Measurements from ENCODE around the gene IL1RAPL2. TPM values are rescaled to one million over a fixed set of nuclear protein-coding genes. Genes with fewer than 3 reads are reported as not detected.

Gene IL1RAPL2
- total RNA-seq, 1 donor from 2014 or later, result not detected

- no peaks in the 10 kb centered on the region for H3K27me3 ChIP-seq
- no peaks in the 10 kb centered on the region for H4K20me1 ChIP-seq (ENCODE audit: low read depth)
- no peaks in the 10 kb centered on the region for H3K79me2 ChIP-seq (ENCODE audit: low read depth)
- no peaks in the 10 kb centered on the region for H3F3A ChIP-seq (ENCODE audit: low read depth)
- no peak overlapping the region for H2AFZ ChIP-seq (replicated peaks)
- Mint-ChIP-seq H3K27ac (no peak overlapping the region), H3K9me3 (peaks cover 2% of the 10 kb centered on the region), H3K27me3 (ENCODE audit: insufficient read depth, low read depth) (peaks cover 5% of the 10 kb centered on the region), H3K4me3 (no peak overlapping the region), H3K36me3 (no peaks in the 10 kb centered on the region), H3K4me1 (peaks cover 23% of the 10 kb centered on the region)
- no peaks in the 10 kb centered on the region for H3K9me3 ChIP-seq (ENCODE audit: low read depth)
- TF ChIP-seq, protein P1, sequence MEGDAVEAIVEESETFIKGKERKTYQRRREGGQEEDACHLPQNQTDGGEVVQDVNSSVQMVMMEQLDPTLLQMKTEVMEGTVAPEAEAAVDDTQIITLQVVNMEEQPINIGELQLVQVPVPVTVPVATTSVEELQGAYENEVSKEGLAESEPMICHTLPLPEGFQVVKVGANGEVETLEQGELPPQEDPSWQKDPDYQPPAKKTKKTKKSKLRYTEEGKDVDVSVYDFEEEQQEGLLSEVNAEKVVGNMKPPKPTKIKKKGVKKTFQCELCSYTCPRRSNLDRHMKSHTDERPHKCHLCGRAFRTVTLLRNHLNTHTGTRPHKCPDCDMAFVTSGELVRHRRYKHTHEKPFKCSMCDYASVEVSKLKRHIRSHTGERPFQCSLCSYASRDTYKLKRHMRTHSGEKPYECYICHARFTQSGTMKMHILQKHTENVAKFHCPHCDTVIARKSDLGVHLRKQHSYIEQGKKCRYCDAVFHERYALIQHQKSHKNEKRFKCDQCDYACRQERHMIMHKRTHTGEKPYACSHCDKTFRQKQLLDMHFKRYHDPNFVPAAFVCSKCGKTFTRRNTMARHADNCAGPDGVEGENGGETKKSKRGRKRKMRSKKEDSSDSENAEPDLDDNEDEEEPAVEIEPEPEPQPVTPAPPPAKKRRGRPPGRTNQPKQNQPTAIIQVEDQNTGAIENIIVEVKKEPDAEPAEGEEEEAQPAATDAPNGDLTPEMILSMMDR (IDR thresholded peaks at IDR 0.05), result no peak
- TF ChIP-seq EZH2phosphoT487 (IDR thresholded peaks at IDR 0.05) (no peak), EZH2 (IDR thresholded peaks at IDR 0.05) (no peak)
- H3K4me3 ChIP-seq, result no peak overlapping the region
- H3K4me2 ChIP-seq, result no peak overlapping the region
- no peaks in the 10 kb centered on the region for H3K4me1 ChIP-seq
- no peak for DNase-seq (ENCODE audit: low spot score)
- no peaks in the 10 kb centered on the region for H3K36me3 ChIP-seq
- H3K27ac ChIP-seq, result no peak overlapping the region
- no peak overlapping the region for H3K9ac ChIP-seq
Observed at GRCh38 chrX:105755109-105755508, 1189.1 kb downstream of the IL1RAPL2 start.

DNA sequence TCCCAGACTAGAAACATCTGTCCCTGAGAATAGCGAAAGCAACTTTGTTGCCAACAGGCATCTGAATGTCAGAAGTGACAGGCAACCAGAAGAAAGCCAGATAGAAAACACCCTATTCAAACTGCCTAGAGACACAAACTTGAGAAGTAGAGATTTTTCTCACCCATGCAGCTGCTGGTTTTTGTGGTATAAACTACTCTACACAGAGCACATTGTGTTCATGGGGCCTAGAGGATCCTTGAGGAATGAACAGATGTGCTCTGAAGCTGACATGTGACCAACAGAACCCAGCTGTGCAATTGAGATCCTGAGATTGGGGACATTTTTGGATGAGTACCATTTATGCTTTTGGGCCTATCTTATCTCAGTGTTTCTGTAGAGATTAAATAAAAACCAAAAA, 1192.8 kb downstream of the IL1RAPL2 start:
- H3K36me3 Mint-ChIP-seq, result no peaks in the 10 kb centered on the region

DNA sequence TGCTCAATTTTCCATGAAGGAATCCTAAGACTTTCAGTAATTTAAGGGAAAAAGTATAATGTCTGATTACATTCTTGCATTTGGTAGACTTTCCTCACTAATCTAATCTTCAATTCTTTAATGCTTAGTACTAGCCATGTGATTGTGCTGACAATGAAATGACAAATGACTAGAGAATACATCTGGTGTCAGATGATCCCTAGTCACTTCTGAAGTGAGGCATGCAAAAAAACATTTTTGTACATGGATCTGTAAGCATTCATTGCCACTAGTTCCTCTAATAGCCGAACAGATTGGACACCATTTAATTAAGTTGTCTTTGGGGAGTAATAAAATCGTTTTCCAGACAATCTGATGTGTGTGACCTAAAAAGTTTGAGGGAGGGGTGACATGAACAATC, 1193.6 kb downstream of the IL1RAPL2 start:
- Histone ChIP-seq H3K79me2 (ENCODE audit: low read depth) (no peaks in the 10 kb centered on the region), H3K4me3 (no peak overlapping the region), H3K9me3 (ENCODE audit: low read depth) (no peaks in the 10 kb centered on the region), H4K20me1 (ENCODE audit: low read depth) (no peaks in the 10 kb centered on the region), H3K36me3 (no peaks in the 10 kb centered on the region), H3K27ac (no peak overlapping the region), H3K4me1 (no peaks in the 10 kb centered on the region), H3K27me3 (no peaks in the 10 kb centered on the region), H3F3A (ENCODE audit: low read depth) (no peaks in the 10 kb centered on the region), H3K4me2 (no peak overlapping the region), H3K9ac (no peak overlapping the region), H2AFZ (replicated peaks) (no peak overlapping the region)
- Mint-ChIP-seq H3K4me3 (no peak overlapping the region), H3K27ac (no peak overlapping the region), H3K36me3 (no peaks in the 10 kb centered on the region), H3K4me1 (peaks cover 10% of the 10 kb centered on the region), H3K9me3 (peaks cover 2% of the 10 kb centered on the region), H3K27me3 (ENCODE audit: insufficient read depth, low read depth) (peaks cover 4% of the 10 kb centered on the region)
- DNase-seq (ENCODE audit: low spot score), result no peak
- TF ChIP-seq, protein P1 (IDR thresholded peaks at IDR 0.05), result no peak
- TF ChIP-seq EZH2phosphoT487 (IDR thresholded peaks at IDR 0.05) (no peak), EZH2 (IDR thresholded peaks at IDR 0.05) (no peak)

More for the DNA sequence above, 1192.8 kb downstream of the IL1RAPL2 start:
- DNase-seq (ENCODE audit: low spot score), result no peak
- peaks cover 2% of the 10 kb centered on the region for H3K9me3 Mint-ChIP-seq
- Histone ChIP-seq H3K4me3 (no peak overlapping the region), H3K9ac (no peak overlapping the region), H3K9me3 (ENCODE audit: low read depth) (no peaks in the 10 kb centered on the region), H3K4me1 (no peaks in the 10 kb centered on the region), H3K4me2 (no peak overlapping the region), H3K27me3 (no peaks in the 10 kb centered on the region), H3F3A (ENCODE audit: low read depth) (no peaks in the 10 kb centered on the region), H3K79me2 (ENCODE audit: low read depth) (no peaks in the 10 kb centered on the region), H4K20me1 (ENCODE audit: low read depth) (no peaks in the 10 kb centered on the region), H2AFZ (replicated peaks) (no peak overlapping the region), H3K27ac (no peak overlapping the region), H3K36me3 (no peaks in the 10 kb centered on the region)
- H3K27me3 Mint-ChIP-seq (ENCODE audit: insufficient read depth, low read depth), result peaks cover 4% of the 10 kb centered on the region
- TF ChIP-seq EZH2 (IDR thresholded peaks at IDR 0.05) (no peak), EZH2phosphoT487 (IDR thresholded peaks at IDR 0.05) (no peak)
- TF ChIP-seq, protein P1 (IDR thresholded peaks at IDR 0.05), result no peak
- H3K27ac Mint-ChIP-seq, result no peak overlapping the region
- H3K4me3 Mint-ChIP-seq, result no peak overlapping the region
- H3K4me1 Mint-ChIP-seq, result peaks cover 15% of the 10 kb centered on the region

Measured in neural progenitor cell (in vitro differentiated cells).